Measurements from ENCODE around the gene CIAO3. TPM values are rescaled to one million over a fixed set of nuclear protein-coding genes. Genes with fewer than 3 reads are reported as not detected.

Gene CIAO3
- total RNA-seq, 4 donors from 2014 or later: 73.4 to 164 (median 117) TPM

DNA sequence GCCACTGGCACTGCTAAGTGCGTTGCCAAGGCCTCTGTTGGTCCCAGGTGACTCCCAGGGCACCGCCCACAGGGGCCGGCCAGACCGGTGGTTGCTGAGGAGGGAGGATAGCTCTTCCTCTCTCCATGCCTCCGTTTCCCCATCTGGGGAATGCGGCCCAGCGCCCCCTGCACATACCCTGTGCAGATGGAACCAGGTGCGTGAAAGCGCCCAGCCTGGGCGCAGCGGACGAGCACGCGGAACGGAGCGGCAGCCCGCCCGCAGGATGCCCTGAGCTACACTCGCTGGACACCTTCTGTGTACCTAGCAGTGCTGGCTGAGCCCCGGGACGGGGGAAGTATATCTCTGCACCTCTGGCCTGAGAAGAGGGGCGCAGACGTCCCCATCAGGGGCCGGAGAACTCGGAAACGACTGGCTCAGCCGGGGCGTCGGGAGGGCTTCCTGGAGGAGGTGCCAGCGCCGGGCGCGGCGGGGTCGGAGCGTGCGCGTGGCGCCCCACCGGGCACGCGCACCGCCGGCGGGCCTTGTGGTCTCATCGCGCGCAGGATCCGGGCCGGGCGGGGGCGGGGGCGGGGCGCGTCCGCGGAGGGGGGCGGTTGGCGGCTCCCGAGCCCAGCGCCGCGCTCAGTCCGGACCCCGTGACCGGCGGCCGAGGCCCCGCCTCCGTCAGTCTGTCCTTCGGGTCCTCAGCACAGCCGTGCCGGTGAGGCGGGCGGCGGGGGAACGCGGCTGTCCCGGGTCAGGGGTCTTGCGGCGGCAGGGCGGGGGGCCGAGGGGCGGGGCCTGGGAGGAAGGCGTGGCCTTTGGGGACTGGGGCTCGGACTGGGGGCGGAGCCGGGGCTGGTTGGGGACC is 14.1 kb downstream of the CIAO3 start, which contains the start of the genes CCDC78 and HAGHL:
Gene CCDC78, minus strand, starts transcription at position 6 of the 853 bp plus-strand sequence. CDS start 76 bp downstream, outside the sequence.
Gene HAGHL, plus strand, starts transcription at position 669 of the 853 bp plus-strand sequence. CDS start 404 bp downstream, outside the sequence.
- H3K27me3 ChIP-seq: peaks cover 0 to 25% of the 10 kb centered on the region in 2 donors
- DNase-seq: peak; percentile 65 to 90 (median 83)
- no peaks in the 10 kb centered on the region for H3K9me3 ChIP-seq
- TF ChIP-seq, protein P1, sequence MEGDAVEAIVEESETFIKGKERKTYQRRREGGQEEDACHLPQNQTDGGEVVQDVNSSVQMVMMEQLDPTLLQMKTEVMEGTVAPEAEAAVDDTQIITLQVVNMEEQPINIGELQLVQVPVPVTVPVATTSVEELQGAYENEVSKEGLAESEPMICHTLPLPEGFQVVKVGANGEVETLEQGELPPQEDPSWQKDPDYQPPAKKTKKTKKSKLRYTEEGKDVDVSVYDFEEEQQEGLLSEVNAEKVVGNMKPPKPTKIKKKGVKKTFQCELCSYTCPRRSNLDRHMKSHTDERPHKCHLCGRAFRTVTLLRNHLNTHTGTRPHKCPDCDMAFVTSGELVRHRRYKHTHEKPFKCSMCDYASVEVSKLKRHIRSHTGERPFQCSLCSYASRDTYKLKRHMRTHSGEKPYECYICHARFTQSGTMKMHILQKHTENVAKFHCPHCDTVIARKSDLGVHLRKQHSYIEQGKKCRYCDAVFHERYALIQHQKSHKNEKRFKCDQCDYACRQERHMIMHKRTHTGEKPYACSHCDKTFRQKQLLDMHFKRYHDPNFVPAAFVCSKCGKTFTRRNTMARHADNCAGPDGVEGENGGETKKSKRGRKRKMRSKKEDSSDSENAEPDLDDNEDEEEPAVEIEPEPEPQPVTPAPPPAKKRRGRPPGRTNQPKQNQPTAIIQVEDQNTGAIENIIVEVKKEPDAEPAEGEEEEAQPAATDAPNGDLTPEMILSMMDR (IDR thresholded peaks at IDR 0.05): no peak
- TF ChIP-seq POLR2A (IDR thresholded peaks at IDR 0.05): no peak
- H3K27ac ChIP-seq: peak within 1 kb of the TSS; percentile 46 to 91 (median 68)
- H3K4me1 ChIP-seq: peaks cover 0 to 37% (median 14%) of the 10 kb centered on the region in 4 donors
- peak within 1 kb of the TSS; percentile 61 to 66 (median 64) for H3K4me3 ChIP-seq
- H3K36me3 ChIP-seq: peaks cover 0 to 3% (median 0%) of the 10 kb centered on the region in 3 donors

DNA sequence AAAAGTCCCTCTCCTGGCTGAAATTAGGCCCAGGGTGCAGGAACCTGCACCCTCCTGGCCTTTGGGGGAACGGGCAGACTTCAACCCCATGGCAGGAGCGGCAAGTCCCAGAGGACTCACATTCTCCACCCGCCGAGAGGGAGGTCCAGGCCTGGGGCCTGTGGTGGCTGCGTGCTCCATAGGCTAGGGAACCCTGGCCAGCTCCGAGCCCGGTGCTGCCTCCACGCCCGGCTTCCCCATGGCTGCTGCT is 14.7 kb downstream of the CIAO3 start:
- Histone ChIP-seq H3K27me3 (peaks cover 0 to 25% of the 10 kb centered on the region in 2 donors), H3K4me1 (peaks cover 0 to 41% (median 19%) of the 10 kb centered on the region in 4 donors), H3K4me3 (peak overlapping the region in 1 of 4 donors; percentile 65), H3K27ac (peak overlapping the region in 1 of 4 donors; percentile 88), H3K9me3 (no peaks in the 10 kb centered on the region), H3K36me3 (peaks cover 0 to 3% (median 0%) of the 10 kb centered on the region in 3 donors)
- no peak for DNase-seq
- TF ChIP-seq POLR2A (IDR thresholded peaks at IDR 0.05): no peak
- TF ChIP-seq, protein P1 (IDR thresholded peaks at IDR 0.05): no peak

DNA sequence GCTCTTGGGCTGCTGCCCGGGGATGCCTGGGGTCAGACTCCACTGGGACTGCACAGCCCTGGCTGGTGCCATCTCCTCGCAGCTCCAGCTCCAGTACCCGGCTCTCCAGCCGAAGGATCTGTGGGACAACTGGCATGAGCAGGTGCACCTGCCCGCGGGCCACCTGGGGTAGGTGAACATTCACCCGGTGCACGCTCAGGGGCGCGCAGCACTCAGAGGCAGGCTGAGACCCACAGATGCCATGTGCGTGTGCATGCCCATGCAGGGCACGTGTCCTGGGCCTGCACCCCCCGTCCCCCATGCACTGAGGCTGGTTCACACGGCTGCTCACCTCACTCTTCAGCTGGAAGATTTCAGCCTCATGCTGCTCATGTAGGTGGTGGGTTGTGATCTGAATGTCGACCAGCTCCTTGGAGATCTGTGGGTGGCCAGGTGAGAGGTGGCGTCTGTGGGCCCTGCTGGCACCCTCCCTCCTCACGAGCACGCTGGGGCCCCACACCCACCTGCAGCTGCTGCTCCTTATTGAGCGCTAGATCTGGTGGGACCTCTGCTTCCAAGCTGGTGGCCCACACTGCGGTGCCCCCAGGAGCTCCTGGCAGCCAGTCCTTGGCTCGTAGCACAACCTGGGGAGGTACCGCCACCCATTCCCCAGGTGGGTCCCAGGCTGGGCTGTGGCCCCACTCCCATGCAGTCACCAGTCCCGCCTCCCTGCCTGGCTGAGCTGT is 15.2 kb downstream of the CIAO3 start:
- TF ChIP-seq POLR2A (IDR thresholded peaks at IDR 0.05): no peak
- TF ChIP-seq, protein P1 (IDR thresholded peaks at IDR 0.05): no peak
- Histone ChIP-seq H3K27ac (peak overlapping the region in 1 of 4 donors; percentile 88), H3K36me3 (peaks cover 0 to 3% (median 0%) of the 10 kb centered on the region in 3 donors), H3K27me3 (peaks cover 0 to 25% of the 10 kb centered on the region in 2 donors), H3K9me3 (no peaks in the 10 kb centered on the region), H3K4me1 (peaks cover 0 to 41% (median 20%) of the 10 kb centered on the region in 4 donors), H3K4me3 (no peak overlapping the region)
- no peak for DNase-seq

DNA sequence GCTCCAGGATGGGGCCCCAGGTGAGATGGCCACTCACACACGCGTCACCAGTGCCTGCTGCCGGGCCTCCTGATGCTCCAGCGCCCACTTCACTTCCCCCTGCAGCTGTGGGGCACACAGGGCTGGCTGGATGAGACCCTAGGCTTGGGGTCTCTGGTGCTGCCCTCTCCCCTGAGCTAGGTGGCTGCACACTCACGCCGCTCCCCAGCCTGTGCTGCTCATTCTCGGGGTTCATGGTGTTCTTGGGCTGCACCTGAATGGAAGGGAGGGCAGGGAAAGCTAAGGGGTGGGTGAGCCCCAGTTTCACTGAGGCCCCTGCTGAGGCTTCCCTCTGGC is 15.8 kb downstream of the CIAO3 start:
- Histone ChIP-seq H3K27me3 (peaks cover 0 to 25% of the 10 kb centered on the region in 2 donors), H3K27ac (peak overlapping the region in 1 of 4 donors; percentile 88)

More for the DNA sequence above, 15.8 kb downstream of the CIAO3 start:
- Histone ChIP-seq H3K4me3 (no peak overlapping the region), H3K9me3 (no peaks in the 10 kb centered on the region), H3K4me1 (peaks cover 0 to 46% (median 25%) of the 10 kb centered on the region in 4 donors), H3K36me3 (peaks cover 0 to 3% (median 0%) of the 10 kb centered on the region in 3 donors)
- DNase-seq: no peak
- TF ChIP-seq, protein P1 (IDR thresholded peaks at IDR 0.05): no peak
- no peak for TF ChIP-seq POLR2A (IDR thresholded peaks at IDR 0.05)
